Osteocyte (in vitro differentiated cells): Measurements from ENCODE around the gene RHOBTB3. TPM values are rescaled to one million over a fixed set of nuclear protein-coding genes. Genes with fewer than 3 reads are reported as not detected.
"Not testable (repeated sequence)": the region's sequence is repeated elsewhere in the genome, so short reads cannot be mapped to it uniquely, and the experiment has no call there.

Experiments
- DNase-seq: peaks from one replicate; pipeline ENCODE4 v3.0.0; 2021; ENCODE audit warnings: mixed read lengths; ENCODE audit not compliant: unreplicated experiment; ENCODE audit errors: extremely low spot score
- H3K27ac Mint-ChIP-seq: one replicate; pipeline ENCODE4 v1.8.0; 2021; ENCODE audit warnings: mild to moderate bottlenecking, mixed read lengths; ENCODE audit not compliant: unreplicated experiment
- H3K27me3 Mint-ChIP-seq: one replicate; pipeline ENCODE4 v1.8.0; 2021; ENCODE audit warnings: mixed read lengths; ENCODE audit not compliant: unreplicated experiment
- H3K36me3 Mint-ChIP-seq: one replicate; pipeline ENCODE4 v1.8.0; 2021; ENCODE audit warnings: mixed read lengths; ENCODE audit not compliant: unreplicated experiment
- H3K4me1 Mint-ChIP-seq: one replicate; pipeline ENCODE4 v1.8.0; 2021; ENCODE audit warnings: mixed read lengths; ENCODE audit not compliant: unreplicated experiment
- H3K4me3 Mint-ChIP-seq: one replicate; pipeline ENCODE4 v1.8.0; 2021; ENCODE audit warnings: mild to moderate bottlenecking, moderate library complexity, mixed read lengths; ENCODE audit not compliant: unreplicated experiment
- H3K9me3 Mint-ChIP-seq: one replicate; pipeline ENCODE4 v1.8.0; 2021; ENCODE audit warnings: mixed read lengths; ENCODE audit not compliant: unreplicated experiment
- total RNA-seq: library from RNA; stranded (reverse); gene quantifications from 2 replicates; pipeline ENCODE4 v1.2.1, GENCODE V29; 2021
- TF ChIP-seq, protein P1 (sequence below): fragments of 200-600 bp; sonication (generic); IDR thresholded peaks from 2 replicates; pipeline ENCODE4 v1.5.0; 2021; ENCODE audit warnings: antibody characterized with exemption, mild to moderate bottlenecking, moderate library complexity

RHOBTB3 gene
- total RNA-seq, 1 donor from 2014 or later, result 190 TPM

GRCh38 chr5:95809414-95809960 lies 78.4 kb downstream of the RHOBTB3 start:
- Mint-ChIP-seq H3K4me1 (peaks cover 37% of the 10 kb centered on the region), H3K36me3 (peaks cover 21% of the 10 kb centered on the region), H3K27ac (peak overlapping the region; percentile 80), H3K9me3 (peaks cover 4% of the 10 kb centered on the region), H3K27me3 (no peaks in the 10 kb centered on the region), H3K4me3 (peak overlapping the region; percentile 24)
- no peak for DNase-seq
- TF ChIP-seq, protein P1, sequence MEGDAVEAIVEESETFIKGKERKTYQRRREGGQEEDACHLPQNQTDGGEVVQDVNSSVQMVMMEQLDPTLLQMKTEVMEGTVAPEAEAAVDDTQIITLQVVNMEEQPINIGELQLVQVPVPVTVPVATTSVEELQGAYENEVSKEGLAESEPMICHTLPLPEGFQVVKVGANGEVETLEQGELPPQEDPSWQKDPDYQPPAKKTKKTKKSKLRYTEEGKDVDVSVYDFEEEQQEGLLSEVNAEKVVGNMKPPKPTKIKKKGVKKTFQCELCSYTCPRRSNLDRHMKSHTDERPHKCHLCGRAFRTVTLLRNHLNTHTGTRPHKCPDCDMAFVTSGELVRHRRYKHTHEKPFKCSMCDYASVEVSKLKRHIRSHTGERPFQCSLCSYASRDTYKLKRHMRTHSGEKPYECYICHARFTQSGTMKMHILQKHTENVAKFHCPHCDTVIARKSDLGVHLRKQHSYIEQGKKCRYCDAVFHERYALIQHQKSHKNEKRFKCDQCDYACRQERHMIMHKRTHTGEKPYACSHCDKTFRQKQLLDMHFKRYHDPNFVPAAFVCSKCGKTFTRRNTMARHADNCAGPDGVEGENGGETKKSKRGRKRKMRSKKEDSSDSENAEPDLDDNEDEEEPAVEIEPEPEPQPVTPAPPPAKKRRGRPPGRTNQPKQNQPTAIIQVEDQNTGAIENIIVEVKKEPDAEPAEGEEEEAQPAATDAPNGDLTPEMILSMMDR, result no peak

DNA sequence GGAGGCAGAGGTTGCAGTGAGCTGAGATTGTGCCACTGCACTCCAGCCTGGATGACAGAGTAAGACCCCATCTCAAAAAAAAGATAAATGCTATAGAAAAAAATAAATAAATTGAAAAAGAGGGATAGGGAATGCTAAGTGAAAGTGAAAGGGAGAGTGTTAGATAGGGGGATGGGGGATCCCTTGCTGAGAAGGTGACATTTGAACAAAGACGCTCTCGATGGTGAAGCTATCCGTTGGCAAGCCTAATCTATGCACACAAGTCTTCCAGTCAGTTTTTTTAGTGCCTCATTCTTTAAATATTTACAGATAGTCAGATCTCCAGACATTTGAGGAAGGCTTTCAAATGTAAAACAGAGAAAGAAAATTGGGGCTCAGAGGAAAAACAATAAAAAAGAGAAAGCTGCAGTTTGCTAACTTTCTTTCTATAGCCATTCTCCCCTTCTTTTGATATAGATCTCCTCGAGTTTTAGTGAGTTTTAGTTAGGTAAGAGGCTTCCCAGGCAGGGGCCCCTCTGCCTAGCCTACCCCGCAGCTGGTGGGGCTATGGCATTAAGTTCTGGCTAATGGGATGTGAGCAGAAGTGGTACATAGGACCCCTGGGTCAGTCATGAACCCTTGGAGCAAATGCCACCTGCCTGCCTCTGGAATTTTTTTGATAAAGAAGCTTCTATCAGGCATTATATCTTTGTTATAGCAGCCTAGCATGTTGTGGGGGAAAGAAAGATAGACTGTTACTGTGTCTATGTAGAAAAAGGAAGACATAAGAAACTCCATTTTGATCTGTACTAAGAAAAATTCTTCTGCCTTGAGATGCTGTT lies 79.4 kb downstream of the RHOBTB3 start:
- H3K9me3 Mint-ChIP-seq, result no peaks in the 10 kb centered on the region
- no peak for DNase-seq
- TF ChIP-seq, protein P1, result no peak
- peaks cover 37% of the 10 kb centered on the region for H3K4me1 Mint-ChIP-seq
- peak overlapping the region; percentile 19 for H3K4me3 Mint-ChIP-seq
- H3K27me3 Mint-ChIP-seq, result no peaks in the 10 kb centered on the region
- H3K27ac Mint-ChIP-seq, result peak overlapping the region; percentile 80
- H3K36me3 Mint-ChIP-seq, result peaks cover 22% of the 10 kb centered on the region

- not testable (repeated sequence) for H3K27me3 Mint-ChIP-seq
- H3K4me1 Mint-ChIP-seq, result peaks cover 37% of the 10 kb centered on the region
Observed at GRCh38 chr5:95811126-95811423, 79.9 kb downstream of the RHOBTB3 start.

GRCh38 chr5:95811461-95812073 lies 80.4 kb downstream of the RHOBTB3 start:
- H3K4me3 Mint-ChIP-seq, DNase-seq: not testable (repeated sequence)
- H3K27ac Mint-ChIP-seq, result peak overlapping the region; percentile 80

More at GRCh38 chr5:95811126-95811423, 79.9 kb downstream of the RHOBTB3 start:
- not testable (repeated sequence) for H3K4me3 Mint-ChIP-seq, DNase-seq, H3K9me3 Mint-ChIP-seq
- Mint-ChIP-seq H3K27ac (peak overlapping the region; percentile 80), H3K36me3 (peaks cover 28% of the 10 kb centered on the region)

DNA sequence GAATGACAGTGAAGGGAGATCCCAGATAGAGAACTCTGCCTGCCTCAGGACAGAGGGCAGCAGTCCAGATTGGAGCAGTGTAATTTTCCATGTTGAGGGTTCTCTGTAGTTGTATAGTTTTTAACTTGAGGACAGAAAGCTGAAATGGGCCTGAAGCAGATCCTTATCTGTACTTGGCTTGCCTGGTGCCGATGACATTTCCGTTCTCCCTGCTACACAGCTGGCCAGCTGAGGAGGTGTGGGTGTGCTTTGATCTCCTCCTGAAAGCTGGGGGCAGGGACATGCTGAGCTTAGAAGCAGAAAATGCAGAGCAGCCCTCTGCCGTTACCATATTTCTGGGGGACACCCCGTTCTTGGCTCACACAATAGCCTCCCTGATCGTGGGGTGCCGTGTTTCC lies 80.9 kb downstream of the RHOBTB3 start:
- TF ChIP-seq, protein P1, result no peak
- H3K27me3 Mint-ChIP-seq, result no peaks in the 10 kb centered on the region
- H3K27ac Mint-ChIP-seq, result no peak overlapping the region
- peaks cover 34% of the 10 kb centered on the region for H3K36me3 Mint-ChIP-seq
- peaks cover 37% of the 10 kb centered on the region for H3K4me1 Mint-ChIP-seq
- DNase-seq, result no peak
- no peak overlapping the region for H3K4me3 Mint-ChIP-seq
- no peaks in the 10 kb centered on the region for H3K9me3 Mint-ChIP-seq

More at GRCh38 chr5:95811461-95812073, 80.4 kb downstream of the RHOBTB3 start:
- Mint-ChIP-seq H3K4me1 (peaks cover 37% of the 10 kb centered on the region), H3K36me3 (peaks cover 33% of the 10 kb centered on the region)
- not testable (repeated sequence) for H3K27me3 Mint-ChIP-seq, H3K9me3 Mint-ChIP-seq

GRCh38 chr5:95813035-95813434 lies 81.9 kb downstream of the RHOBTB3 start:
- not testable (repeated sequence) for H3K4me3 Mint-ChIP-seq, H3K27ac Mint-ChIP-seq, DNase-seq, H3K27me3 Mint-ChIP-seq, H3K9me3 Mint-ChIP-seq
- H3K36me3 Mint-ChIP-seq, result peaks cover 35% of the 10 kb centered on the region
- peaks cover 43% of the 10 kb centered on the region for H3K4me1 Mint-ChIP-seq
